GM19023 (cell line): ENCODE results near the gene SH3RF1.
"Not testable (repeated sequence)": the region's sequence is repeated elsewhere in the genome, so short reads cannot be mapped to it uniquely, and the experiment has no call there.

ENCODE experiments used
- ATAC-seq: cut with Tn5 transposase; IDR thresholded peaks from one replicate; pipeline ENCODE4 v1.9.1; 2021; ENCODE audit warnings: mild to moderate bottlenecking, moderate library complexity; ENCODE audit not compliant: unreplicated experiment

Gene SH3RF1

GRCh38 chr4:169229571-169230028, 41.2 kb downstream of the SH3RF1 start:
- ATAC-seq, result no peak

GRCh38 chr4:169228076-169228475, 42.7 kb downstream of the SH3RF1 start:
- ATAC-seq, result no peak

- no peak for ATAC-seq
Observed at GRCh38 chr4:169226565-169226964, 44.2 kb downstream of the SH3RF1 start.

- ATAC-seq, result no peak
Observed at GRCh38 chr4:169225812-169226211, 44.9 kb downstream of the SH3RF1 start.

- no peak for ATAC-seq
Observed at GRCh38 chr4:169225058-169225751, 45.6 kb downstream of the SH3RF1 start.

GRCh38 chr4:169222761-169223160, 48.0 kb downstream of the SH3RF1 start:
- ATAC-seq, result no peak

GRCh38 chr4:169221662-169222061, 49.1 kb downstream of the SH3RF1 start:
- ATAC-seq, result no peak

- ATAC-seq, result no peak
Observed at GRCh38 chr4:169220854-169221411, 49.8 kb downstream of the SH3RF1 start.

GRCh38 chr4:169220447-169220846, 50.3 kb downstream of the SH3RF1 start:
- ATAC-seq, result no peak

GRCh38 chr4:169219440-169219839, 51.3 kb downstream of the SH3RF1 start:
- ATAC-seq, result no peak

- ATAC-seq, result no peak
Observed at GRCh38 chr4:169215656-169216055, 55.1 kb downstream of the SH3RF1 start.

GRCh38 chr4:169212981-169213380, 57.8 kb downstream of the SH3RF1 start:
- ATAC-seq, result no peak

- peak; percentile 88 for ATAC-seq
Observed at GRCh38 chr4:169210504-169211118, 60.1 kb downstream of the SH3RF1 start.

- no peak for ATAC-seq
Observed at GRCh38 chr4:169209388-169209883, 61.3 kb downstream of the SH3RF1 start.

- no peak for ATAC-seq
Observed at GRCh38 chr4:169208516-169208915, 62.2 kb downstream of the SH3RF1 start.

- no peak for ATAC-seq
Observed at GRCh38 chr4:169208090-169208455, 62.7 kb downstream of the SH3RF1 start.

GRCh38 chr4:169207436-169208089, 63.2 kb downstream of the SH3RF1 start:
- no peak for ATAC-seq

GRCh38 chr4:169205744-169206080, 65.0 kb downstream of the SH3RF1 start:
- ATAC-seq, result no peak

- no peak for ATAC-seq
Observed at GRCh38 chr4:169205075-169205743, 65.5 kb downstream of the SH3RF1 start.

- ATAC-seq, result no peak
Observed at GRCh38 chr4:169203891-169204290, 66.9 kb downstream of the SH3RF1 start.

GRCh38 chr4:169203278-169203677, 67.5 kb downstream of the SH3RF1 start:
- not testable (repeated sequence) for ATAC-seq
